Panc1 (cell line): ENCODE results near the gene NAA80.

ENCODE experiments used
- POLR2AphosphoS5 ChIP-seq: IDR thresholded peaks from 2 replicates; pipeline ENCODE4 v1.6.1; 2012; ENCODE audit warnings: mild to moderate bottlenecking, low read depth, low read length, moderate library complexity
- TF ChIP-seq, protein P1 (sequence below): fragments of 450-650 bp; IDR thresholded peaks from 2 replicates; pipeline ENCODE4 v1.5.1; 2017; ENCODE audit warnings: mild to moderate bottlenecking

DNA sequence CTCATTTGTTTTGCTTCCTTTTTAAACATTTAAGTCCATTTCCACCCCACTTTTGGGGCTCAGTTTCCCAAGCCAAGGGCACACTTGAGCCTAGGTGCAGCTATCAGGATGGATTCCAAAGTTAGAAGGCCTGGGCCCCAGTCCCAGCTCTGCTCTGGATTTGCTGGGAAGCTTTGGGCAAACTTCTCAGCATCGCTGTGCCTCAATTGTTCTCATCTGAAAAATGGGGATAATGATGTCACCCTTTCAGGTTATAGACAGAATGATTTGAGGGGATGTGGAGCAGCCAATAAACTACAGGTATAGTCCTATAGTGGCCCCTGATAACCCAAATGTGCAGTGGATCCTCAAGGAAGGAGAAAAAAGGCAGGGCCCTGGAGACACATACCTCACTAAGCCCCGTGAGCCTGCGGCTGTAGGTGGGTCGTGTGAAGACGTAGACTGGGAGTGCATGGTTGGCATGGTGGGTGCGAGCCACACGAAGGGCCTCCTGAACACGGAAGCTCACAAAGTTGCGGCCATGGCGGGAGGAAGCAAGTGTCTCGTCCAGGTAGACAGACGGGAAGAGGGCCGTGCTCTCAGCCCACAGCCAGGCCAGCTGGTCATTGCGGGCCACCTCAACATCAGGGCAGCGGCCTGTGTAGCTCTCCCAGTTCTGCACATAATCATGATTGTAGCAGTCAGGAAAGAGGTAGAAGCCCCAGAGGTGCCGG is 20.1 kb upstream of the NAA80 start:
- TF ChIP-seq, protein P1, sequence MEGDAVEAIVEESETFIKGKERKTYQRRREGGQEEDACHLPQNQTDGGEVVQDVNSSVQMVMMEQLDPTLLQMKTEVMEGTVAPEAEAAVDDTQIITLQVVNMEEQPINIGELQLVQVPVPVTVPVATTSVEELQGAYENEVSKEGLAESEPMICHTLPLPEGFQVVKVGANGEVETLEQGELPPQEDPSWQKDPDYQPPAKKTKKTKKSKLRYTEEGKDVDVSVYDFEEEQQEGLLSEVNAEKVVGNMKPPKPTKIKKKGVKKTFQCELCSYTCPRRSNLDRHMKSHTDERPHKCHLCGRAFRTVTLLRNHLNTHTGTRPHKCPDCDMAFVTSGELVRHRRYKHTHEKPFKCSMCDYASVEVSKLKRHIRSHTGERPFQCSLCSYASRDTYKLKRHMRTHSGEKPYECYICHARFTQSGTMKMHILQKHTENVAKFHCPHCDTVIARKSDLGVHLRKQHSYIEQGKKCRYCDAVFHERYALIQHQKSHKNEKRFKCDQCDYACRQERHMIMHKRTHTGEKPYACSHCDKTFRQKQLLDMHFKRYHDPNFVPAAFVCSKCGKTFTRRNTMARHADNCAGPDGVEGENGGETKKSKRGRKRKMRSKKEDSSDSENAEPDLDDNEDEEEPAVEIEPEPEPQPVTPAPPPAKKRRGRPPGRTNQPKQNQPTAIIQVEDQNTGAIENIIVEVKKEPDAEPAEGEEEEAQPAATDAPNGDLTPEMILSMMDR: no peak
- TF ChIP-seq POLR2AphosphoS5: no peak
